D341Med (cell line): ENCODE data around the gene RNU6-9.

ENCODE experiments used
- DNase-seq: peaks from one replicate; pipeline ENCODE4 v3.0.0; 2012; ENCODE audit warnings: low spot score

RNU6-9 gene

DNA sequence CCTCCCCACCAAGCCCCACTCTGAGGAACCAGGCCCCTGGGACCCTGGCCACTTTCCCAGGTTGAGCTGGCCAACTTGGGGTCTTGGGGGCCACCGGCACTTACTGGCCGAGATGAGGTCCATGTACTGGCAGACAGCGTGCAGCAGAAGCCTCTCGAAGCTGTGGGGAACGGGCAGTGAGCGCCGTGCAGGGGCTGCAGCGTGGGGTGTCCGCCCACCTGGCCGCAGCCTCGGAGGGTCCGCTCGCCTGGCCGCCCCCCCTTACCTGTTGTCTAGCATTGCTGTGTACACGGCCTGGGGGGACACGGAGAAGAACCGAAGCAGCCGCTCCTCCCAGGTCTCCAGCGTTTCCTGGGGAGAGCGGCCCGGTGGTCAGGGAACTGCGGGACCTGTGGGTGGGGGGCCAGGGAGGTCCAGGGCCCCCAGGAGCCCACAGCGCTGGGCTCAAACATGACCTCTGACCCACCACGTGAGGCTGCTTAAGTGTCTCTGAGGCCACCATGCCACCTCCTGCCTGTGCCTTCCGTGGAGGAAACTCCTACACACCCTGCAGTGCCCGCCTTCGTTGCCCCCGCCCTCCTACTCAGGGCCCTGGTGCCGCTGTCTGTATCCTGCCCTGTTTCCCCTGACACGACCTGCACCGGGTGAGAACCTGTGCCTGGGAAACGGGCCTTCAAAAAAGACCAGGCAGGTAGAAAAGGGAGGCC, 6.2 kb downstream of the RNU6-9 start:
- DNase-seq: no peak

DNA sequence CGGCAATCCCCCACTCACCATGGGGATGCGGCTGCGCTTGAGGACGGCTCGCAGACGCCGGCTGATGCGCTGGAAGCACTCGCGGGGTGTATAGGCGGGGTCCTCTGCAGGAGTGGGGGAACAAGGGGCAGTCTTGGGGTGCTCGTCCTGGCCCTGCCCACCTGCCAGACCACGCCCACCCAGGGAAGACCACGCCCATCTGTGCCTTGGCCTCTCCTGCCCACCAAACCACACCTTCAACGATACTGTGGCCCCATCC, 6.7 kb downstream of the RNU6-9 start:
- DNase-seq: no peak

DNA sequence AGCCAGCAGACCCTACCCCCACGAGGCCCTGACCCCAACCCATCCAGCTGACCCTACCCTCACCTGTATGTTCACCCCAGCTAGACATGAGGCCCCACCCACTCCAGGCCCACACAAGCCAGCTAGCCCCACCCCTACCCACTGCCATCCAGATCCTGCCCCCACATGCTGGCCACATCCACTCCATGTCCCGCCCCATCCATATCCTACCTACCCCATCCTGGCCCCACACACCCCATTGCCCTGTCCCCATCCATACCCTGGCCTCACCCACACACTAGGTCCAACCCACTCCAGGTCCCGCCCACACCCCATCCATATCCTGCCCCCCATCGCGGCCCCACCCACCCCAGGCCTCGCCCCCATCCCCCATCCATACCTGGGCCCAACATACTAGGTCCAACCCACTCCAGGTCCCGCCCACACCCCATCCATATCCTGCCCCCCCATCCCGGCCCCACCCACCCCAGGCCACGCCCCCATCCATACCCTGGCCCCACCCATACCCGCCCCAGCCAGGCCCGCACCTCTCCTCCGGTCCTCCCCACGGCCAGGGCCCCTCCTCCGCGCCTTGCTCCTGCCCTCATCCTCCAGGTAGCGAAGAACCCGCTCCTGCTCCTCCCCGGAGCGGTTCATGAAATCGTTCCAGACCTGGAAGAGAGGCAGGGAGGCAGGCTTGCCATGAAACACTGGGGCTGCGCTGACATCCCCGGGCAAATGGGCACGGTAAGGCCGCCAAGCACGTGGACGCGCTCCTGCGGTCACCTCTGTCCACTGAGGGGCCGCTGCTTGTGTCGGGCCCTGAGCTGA, 7.2 kb downstream of the RNU6-9 start:
- DNase-seq: peak; percentile 72

DNA sequence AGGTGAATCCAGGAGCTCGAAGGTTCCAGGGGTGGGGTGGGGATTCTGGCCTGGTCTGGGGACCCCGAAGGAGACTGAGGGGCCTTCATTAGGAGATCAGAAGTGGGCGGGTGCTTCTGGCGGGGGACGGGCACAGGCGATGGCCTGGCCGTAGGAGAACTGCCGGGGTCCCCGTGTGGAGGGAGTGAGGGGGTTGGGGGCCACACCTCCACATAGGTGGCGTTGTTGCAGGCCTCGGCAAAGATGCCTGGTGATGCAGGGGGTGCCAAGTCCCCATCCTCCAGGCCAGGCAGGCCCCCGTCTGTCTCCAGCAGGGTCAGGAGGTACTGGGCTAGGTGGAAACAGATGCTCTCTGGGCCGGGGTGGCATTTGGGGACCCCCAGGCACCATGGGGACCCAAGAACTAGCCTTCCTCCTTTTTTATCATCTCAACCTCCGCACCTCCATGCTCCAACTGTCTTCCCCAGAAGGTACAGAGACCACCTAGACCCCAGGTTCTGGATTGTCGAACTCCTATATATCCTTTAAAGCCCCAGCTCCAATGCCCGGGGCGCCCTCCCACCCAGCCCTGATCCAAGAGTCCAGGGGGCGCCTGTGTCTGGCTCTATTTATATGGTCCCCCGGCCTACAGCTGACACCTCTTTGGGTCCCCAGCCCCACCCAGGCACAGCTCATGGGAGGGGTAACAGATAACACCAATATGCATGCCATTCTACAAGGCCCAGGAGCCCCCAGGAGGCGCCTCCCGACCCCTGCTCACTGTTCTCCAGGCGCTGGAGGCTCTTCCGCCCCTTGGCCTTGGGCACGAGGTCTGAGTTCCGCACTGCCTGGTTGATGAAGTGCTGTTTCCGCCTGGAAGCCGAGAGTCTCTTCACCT, 8.2 kb downstream of the RNU6-9 start:
- no peak for DNase-seq

DNA sequence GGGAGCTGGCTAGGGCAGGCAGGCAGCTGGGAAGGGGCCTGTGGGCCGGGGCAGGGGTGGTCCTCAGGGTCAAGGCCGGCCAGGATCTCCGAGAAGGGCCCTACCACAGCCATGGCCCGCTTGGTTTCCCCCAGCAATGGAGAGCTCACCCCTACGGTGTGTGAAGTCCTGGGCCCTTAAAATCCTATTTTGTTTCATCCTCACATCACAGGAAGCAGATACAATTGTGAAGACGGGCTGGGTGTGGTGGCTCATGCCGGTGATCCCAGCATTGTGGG, 8.7 kb downstream of the RNU6-9 start:
- no peak for DNase-seq

DNA sequence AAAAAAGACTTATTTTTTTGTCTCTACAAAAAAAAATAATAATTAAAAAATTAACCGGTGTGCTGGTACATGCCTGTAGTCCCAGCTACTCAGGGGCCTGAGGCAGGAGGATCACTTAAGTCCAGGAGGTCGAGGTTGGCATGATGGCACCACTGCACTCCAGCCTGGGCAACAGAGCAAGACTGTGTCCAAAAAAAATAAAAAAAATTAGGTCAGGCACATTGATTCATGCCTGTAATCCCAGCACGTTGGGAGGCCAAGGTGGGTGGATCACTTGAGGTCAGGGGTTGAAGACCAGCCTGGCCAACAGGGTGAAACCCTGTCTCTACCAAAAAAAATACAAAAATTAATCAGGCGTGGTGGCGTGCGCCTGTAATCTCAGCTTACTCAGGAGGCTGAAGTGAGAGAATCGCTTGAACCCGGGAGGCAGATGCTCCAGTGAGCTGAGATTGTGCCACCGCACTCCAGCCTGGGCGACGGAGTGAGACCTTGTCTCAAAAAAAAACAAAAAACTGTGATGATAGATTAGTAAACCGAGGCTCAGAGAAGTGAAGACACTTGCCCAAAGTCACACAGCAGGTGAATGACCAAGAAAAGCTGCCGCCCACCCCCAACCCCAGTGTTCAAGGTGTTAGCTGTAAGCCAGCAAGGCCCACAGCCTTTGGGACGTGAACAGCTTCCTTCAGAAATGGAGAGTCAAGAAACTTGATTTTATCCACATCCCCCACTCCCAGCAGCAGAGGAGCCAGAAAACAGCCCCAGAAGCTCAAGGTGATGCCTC, 9.4 kb downstream of the RNU6-9 start:
- DNase-seq: no peak

DNA sequence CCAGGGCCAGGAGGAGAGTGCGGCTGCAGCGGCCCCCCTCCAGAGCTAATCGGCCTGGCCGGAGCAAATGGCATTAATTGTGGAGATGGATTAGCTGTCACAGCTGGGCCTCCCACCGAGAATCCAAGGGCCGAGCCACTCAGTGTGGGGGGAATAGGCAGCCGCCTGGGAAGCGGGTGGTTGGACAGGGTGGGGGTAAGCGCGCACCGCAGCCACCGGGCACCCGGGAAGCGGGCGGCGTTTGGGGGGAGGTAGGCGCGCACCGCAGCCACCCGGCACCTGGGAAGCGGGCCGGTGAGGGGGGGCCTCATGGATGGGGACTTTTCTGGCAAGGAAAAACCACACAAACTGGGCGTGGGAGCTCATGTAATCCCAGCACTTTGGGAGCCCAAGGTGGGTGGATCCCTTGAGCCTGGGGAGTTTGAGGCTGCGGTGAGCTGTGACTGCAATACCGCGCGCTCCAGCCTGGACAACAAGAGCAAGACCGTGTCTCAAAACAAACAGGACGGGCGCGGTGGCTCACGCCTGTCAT, 10.0 kb downstream of the RNU6-9 start:
- peak; percentile 80 for DNase-seq

DNA sequence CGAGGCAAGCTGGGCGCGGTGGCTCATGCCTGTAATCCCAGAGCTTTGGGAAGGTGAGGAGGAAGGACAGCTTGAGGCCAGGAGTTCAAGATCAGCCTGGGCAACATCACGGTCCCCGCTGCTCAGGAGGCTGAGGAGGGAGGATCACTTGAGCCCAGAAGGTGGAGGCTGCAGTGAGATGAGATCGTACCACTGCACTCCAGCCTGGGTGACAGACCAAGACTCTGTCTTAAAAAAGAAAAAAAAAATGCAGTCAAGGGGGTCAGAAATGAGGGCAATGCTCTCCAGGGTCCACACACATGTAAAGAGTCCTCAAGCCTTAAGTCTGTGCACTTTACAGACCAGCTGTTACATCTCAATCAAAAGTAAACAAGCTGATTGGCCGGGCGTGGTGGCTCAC, 11.3 kb downstream of the RNU6-9 start:
- DNase-seq: no peak

DNA sequence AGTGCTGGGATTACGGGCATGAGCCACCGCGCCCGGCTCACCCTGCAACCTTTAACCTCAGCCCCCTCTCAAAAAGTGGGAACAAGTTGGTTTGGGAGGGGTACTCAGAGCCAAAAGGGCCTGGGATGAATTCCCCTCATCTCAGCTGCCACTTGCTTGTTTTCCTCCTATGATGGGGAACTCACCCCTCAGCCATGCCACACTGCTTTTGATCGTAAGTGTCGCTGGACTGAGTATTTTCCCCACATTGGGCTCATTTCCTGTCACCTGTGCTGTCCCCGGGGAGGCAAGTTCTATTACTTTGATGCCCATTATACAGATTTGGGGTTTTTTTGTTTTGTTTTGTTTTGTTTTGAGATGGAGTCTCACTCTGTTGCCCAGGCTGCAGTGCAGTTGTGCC, 13.2 kb downstream of the RNU6-9 start:
- no peak for DNase-seq

DNA sequence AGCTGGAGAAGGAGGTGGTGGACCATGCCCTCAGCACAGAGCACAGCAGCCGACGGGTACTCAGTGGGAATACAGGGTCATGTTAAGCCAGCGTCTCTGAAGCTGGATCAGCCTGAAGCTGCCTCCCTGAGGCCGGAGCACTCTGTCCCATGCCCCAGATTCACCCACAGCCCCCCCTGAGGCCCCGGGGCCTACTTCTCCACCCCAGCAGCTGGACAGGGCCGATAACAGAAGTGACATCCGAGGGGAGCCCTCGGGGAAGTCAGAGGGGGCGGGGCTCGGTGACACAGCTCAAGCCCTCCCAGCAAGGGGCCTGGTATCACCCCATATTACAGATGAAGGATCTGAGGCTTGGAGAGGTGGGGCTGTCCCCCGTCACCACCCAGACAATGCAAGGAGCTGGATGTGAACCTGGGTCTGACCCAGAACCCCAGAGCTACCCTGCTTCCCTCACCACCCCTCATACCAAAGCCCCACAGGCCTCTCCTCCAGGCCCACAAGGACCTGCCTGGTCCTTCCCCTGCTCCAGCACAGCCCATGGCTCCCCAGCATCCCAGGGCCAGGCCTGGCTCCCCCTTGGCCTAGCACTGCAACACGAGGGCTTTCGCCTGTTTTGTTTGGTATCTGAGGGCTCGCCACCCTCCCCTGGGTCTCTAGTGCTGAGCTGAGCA, 14.0 kb downstream of the RNU6-9 start:
- no peak for DNase-seq

DNA sequence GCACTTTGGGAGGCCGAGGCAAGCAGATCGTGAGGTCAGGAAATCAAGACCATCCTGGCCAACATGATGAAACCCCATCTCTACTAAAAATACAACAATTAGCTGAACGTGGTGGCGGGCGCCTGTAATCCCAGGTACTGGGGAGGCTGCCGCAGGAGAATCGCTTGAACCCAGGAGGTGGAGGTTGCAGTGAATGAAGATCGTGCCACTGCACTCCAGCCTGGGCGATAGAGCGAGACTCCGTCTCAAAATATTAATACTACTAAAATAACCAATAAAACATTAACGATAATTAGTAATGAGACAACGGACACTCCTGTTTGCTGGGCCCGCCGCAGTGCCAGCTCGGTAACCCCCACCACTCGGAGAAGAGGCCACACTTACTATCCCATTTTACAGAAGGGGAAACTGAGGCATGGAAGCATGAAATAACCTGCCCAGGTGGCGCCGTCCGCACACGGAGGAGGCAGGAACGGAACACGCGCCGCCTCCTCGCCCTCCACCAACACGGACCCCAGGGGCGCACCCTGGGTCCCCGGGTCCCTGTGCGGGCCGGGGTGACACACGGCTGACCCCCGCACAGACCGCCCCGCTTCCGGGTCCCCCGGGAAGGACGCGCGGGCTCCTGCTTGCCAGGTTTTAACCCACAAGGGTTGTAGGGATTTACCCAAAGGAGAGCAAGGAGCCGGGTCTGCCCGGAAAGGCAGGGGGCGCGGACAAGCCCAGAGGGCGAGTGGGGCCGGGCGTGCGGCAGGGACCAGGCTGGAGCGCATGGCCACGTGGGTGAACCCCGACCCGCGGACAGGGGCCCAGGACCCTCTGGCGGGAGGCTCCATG, 18.1 kb downstream of the RNU6-9 start:
- no peak for DNase-seq

DNA sequence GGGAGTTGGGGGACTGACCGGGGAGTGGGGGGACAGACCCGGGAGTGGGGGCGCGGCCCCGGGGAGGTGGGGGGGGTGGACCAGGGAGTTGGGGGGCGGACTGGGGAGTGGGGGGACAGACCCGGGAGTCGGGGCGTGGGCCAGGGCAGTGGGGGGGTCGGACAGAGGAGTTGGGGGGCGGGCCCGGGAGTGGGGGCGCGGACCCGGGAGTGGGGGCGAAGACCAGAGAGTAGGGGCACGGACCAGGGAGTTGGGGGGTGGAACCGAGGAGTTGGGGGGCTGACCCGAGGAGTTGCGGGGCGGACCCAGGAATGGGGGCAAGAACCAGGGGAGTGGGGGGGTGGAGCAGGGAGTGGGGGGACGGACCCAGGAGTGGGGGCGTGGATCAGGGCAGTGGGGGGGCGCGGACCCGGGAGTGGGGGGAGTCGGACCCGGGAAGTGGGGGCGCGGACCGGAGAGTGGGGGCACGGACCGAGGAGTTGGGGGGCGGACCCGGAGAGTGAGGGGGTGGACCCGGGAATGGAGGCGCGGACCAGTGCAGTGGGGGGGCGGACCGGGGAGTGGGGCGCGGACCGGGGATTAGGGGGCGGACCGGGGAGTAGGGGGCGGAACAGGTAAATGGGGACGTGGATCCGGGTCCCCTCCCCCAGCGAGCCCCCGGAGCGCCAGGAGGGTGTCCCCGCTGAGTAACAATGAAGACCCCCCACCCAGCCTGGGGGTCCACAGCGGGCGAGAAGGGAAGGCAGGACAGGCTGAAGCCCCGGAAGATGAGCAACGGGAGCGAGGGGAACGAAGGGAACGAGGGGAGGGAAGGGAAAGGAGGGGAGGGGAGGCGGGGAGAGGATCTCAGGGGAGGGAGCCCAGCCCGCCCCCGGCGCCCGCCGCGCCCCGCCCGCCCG, 19.1 kb downstream of the RNU6-9 start:
- no peak for DNase-seq

DNA sequence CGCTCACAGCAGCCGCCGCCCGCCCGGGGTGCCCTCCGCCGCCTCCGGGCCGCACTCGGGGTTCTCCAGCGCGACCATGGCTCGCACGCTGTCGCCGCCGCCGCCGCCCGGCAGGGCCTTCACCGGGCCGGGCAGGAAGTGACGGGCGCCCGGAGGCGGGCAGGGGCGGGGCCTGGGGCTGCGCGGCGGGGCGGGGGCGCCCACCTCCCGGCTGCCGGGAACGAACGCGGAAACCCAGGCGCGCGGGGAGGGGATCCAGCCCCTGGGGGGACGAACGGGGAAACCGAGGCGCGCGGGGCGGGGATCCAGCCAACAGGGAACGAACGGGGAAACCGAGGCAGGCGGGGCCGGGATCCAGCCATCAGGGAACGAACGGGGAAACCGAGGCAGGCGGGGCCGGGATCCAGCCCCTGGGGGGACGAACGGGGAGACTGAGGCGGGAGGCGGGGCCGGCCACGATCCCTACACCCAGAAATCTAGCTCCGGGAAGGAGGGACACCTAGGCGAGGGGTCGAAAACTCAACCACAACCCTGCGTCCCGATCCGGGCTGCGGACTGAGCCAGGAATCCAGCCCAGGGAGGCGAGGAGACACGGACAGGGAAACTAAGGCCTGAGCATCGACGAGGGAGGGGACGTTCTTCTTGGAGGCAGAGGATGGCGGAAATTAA, 19.9 kb downstream of the RNU6-9 start, which contains the start of gene R3HDM4:
Gene R3HDM4, minus strand, starts transcription at position 140 of the 669 bp plus-strand sequence. Its CDS starts 62 bp downstream, at position 78.
- peak; percentile 95 for DNase-seq

DNA sequence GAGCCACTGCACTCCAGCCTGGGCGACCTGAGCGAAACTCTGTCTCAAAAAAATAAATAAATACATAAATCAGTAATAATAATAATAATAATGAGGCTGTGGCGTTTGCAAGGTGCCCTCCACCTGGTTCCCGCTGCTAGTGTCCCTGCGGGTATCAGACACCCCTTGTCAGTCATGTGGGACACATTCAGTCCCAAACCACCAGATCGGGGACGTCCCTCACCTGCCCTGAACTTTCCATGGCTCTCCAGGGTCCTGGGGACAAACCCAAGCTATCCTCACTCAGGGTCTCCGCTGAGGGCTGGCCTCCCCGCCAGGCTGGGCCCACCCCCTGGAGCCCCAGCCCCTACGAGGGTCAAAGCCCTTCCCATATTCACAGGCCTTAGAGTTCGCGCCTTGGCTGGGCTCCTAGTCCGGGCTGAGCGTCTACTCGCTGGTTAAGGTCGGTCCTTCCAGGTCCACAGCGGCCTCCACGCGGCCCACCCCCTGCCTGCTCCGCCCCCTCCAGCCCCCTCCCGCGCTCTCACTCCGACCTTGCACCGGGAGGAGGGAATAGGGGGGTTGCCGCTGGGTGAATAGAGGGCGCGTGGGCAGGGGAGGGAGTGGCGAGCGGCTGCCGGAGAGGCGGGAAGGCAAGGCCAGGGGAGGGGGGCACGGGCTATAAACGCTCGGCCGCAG, 23.5 kb downstream of the RNU6-9 start:
- no peak for DNase-seq

DNA sequence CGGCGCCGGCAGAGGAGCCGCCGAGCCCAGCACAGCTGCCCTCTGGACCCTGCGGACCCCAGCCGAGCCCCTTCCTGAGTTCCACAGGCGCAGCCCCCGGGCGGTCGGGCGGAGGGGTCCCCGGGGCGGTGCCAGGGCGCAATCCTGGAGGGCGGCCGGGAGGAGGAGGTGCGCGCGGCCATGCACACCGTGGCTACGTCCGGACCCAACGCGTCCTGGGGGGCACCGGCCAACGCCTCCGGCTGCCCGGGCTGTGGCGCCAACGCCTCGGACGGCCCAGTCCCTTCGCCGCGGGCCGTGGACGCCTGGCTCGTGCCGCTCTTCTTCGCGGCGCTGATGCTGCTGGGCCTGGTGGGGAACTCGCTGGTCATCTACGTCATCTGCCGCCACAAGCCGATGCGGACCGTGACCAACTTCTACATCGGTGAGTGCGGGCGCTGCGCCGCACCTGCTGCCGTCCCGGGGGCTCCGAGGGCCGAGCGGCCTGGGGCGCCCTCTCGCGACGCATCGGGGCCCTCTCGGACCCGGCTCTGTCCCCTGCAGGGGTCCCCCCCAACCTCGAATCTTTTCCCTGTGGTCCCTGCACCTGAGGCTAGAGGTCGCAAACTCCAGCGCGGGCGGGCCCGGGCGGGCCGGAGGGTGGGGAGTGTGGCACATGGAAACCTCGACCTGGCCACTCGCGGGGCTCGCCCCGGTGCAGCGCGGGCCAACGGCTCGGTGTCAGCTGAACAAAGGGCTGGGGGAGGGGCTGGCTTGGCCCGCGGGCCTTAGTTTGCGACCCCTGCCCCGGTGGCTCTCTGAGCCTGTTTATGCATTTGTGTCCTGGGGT, 24.3 kb downstream of the RNU6-9 start, which contains the start of gene KISS1R:
Gene KISS1R, plus strand, starts transcription at position 11 of the 829 bp plus-strand sequence. Its CDS starts 170 bp downstream, at position 181.
- DNase-seq: peak; percentile 84

DNA sequence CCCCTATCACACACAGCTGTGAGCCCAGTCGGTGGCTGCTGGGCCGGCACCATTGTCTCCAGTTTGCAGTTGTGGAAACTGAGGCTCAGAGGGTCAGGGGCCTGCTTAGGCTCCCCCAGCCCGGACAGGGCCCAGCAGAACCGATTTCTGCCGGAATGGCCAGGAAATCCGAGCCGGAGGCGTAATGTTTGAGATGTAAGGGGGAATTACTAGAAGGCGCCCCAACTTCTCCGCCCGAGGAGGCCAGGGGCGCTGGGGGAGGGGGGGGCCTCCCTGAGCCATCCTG, 24.8 kb downstream of the RNU6-9 start:
- DNase-seq: no peak

DNA sequence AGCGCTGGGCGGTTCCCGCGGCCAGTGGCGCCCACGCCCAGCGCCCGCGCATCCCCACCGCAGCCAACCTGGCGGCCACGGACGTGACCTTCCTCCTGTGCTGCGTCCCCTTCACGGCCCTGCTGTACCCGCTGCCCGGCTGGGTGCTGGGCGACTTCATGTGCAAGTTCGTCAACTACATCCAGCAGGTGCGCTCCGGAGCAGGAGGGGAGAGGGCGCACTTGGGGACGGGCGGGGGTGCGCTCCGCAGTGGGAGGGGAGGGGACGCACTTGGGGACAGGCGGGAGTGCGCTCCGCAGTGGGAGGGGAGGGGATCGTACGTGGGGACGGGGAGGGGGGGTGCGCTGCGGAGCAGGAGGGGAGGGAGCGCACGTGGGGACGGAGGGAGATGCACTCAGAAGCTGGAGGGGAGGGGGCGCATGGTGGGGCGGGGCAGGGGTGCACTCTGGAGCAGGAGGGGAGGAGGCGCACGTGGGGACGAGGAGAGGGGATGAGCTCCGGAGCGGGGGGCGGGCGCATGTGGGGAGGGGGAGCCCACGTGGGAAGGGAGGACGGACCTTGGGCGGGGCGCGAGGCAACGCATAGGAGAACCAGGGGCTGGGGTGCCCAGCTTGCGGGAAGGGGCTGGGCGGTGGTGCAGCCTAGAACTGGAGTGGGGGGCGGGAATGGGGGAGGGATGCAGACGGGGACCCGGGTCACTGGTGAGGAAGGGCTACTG, 25.4 kb downstream of the RNU6-9 start:
- DNase-seq: no peak
